HepG2 (cell line): ENCODE measurements around the gene HDLBP. TPM values are rescaled to one million over a fixed set of nuclear protein-coding genes. Genes with fewer than 3 reads are reported as not detected.

Source experiments
- CCDC6 ChIP-seq: sonication (generic); formaldehyde crosslinking; IDR thresholded peaks from 2 replicates; pipeline ENCODE4 v1.8.1; 2022; ENCODE audit warnings: mild to moderate bottlenecking, missing genetic modification reagents, moderate library complexity
- ELF3 ChIP-seq: IDR thresholded peaks from 2 replicates; pipeline ENCODE4 v1.6.1; 2016; ENCODE audit warnings: missing genetic modification reagents, missing compliant biosample characterization
- EP300 ChIP-seq, 3 experiments: sonication (generic) in 1 of 3; formaldehyde crosslinking in 1 of 3; IDR thresholded peaks; 2 replicates each; pipeline versions ENCODE4 v1.5.1 to v1.6.1; 2011 to 2020; ENCODE audit warnings: low read depth in 2 of 3, low read length in 2 of 3, borderline replicate concordance in 1 of 3, improper control_type of control experiment in 1 of 3, mild to moderate bottlenecking in 1 of 3, missing genetic modification reagents in 1 of 3, moderate library complexity in 1 of 3
- GATA4 ChIP-seq: sonication (generic); IDR thresholded peaks from 2 replicates; pipeline ENCODE4 v1.6.1; 2016; ENCODE audit warnings: antibody characterized with exemption, low read depth, borderline replicate concordance
- HNRNPLL ChIP-seq: fragments of 200-400 bp; formaldehyde crosslinking; IDR thresholded peaks from 2 replicates; pipeline ENCODE4 v1.6.1; 2017; ENCODE audit warnings: mild to moderate bottlenecking, low read depth, low read length; ENCODE audit not compliant: poor library complexity, severe bottlenecking
- IRF2 ChIP-seq: IDR thresholded peaks from 2 replicates; pipeline ENCODE4 v1.6.1; 2018; ENCODE audit warnings: missing genetic modification reagents, missing compliant biosample characterization
- KMT2A ChIP-seq: sonication (generic); formaldehyde crosslinking; IDR thresholded peaks from 2 replicates; pipeline ENCODE4 v1.4.0; 2020; ENCODE audit warnings: missing genetic modification reagents
- MIER3 ChIP-seq: IDR thresholded peaks from 2 replicates; pipeline ENCODE4 v1.6.1; 2016; ENCODE audit warnings: missing compliant biosample characterization, borderline replicate concordance
- MIXL1 ChIP-seq: IDR thresholded peaks from 2 replicates; pipeline ENCODE4 v1.6.1; 2016
- NR2C2 ChIP-seq: sonication (generic); formaldehyde crosslinking; IDR thresholded peaks from 2 replicates; pipeline ENCODE4 v1.4.0; 2020; ENCODE audit warnings: missing genetic modification reagents, mild to moderate bottlenecking, moderate library complexity, borderline replicate concordance
- PHF8 ChIP-seq: sonication (generic); formaldehyde crosslinking; IDR thresholded peaks from 2 replicates; pipeline ENCODE4 v1.5.0; 2020; ENCODE audit warnings: missing genetic modification reagents
- RXRA ChIP-seq: sonication (generic); formaldehyde crosslinking; IDR thresholded peaks from 2 replicates; pipeline ENCODE4 v1.5.1; 2020; ENCODE audit warnings: missing genetic modification reagents
- SMARCC2 ChIP-seq: fragments of 450-650 bp; IDR thresholded peaks from 2 replicates; pipeline ENCODE4 v1.6.1; 2017; ENCODE audit warnings: antibody characterized with exemption, mild to moderate bottlenecking
- THAP11 ChIP-seq: IDR thresholded peaks from 2 replicates; pipeline ENCODE4 v1.6.1; 2016; ENCODE audit warnings: missing biosample characterization, missing genetic modification reagents
- ZFYVE20 ChIP-seq: sonication (generic); formaldehyde crosslinking; IDR thresholded peaks from 2 replicates; pipeline ENCODE4 v1.8.0; 2023; ENCODE audit warnings: low read depth, mild to moderate bottlenecking, moderate library complexity, missing genetic modification reagents, borderline replicate concordance
- ZNF143 ChIP-seq: sonication (generic); formaldehyde crosslinking; IDR thresholded peaks from 2 replicates; pipeline ENCODE4 v1.4.0; 2020; ENCODE audit warnings: missing genetic modification reagents
- ZNF180 ChIP-seq: sonication (generic); formaldehyde crosslinking; IDR thresholded peaks from 2 replicates; pipeline ENCODE4 v1.4.0; 2020; ENCODE audit warnings: low read depth, missing genetic modification reagents, borderline replicate concordance
- ZNF33A ChIP-seq: sonication (generic); formaldehyde crosslinking; IDR thresholded peaks from 2 replicates; pipeline ENCODE4 v1.5.1; 2020; ENCODE audit warnings: missing genetic modification reagents, mild to moderate bottlenecking, moderate library complexity, borderline replicate concordance
- ZNF510 ChIP-seq: sonication (generic); formaldehyde crosslinking; IDR thresholded peaks from 2 replicates; pipeline ENCODE4 v1.4.0; 2020; ENCODE audit warnings: low read depth, mild to moderate bottlenecking, missing genetic modification reagents
- ZNF512B ChIP-seq: sonication (generic); formaldehyde crosslinking; IDR thresholded peaks from 2 replicates; pipeline ENCODE4 v1.5.1; 2020; ENCODE audit warnings: missing genetic modification reagents, mild to moderate bottlenecking, borderline replicate concordance
- ZNF576 ChIP-seq: sonication (generic); formaldehyde crosslinking; IDR thresholded peaks from 2 replicates; pipeline ENCODE4 v1.4.0; 2020; ENCODE audit warnings: mild to moderate bottlenecking, missing genetic modification reagents
- ZNF577 ChIP-seq: sonication (generic); formaldehyde crosslinking; IDR thresholded peaks from 2 replicates; pipeline ENCODE4 v1.4.0; 2020; ENCODE audit warnings: mild to moderate bottlenecking, low read depth, missing genetic modification reagents, borderline replicate concordance
- ZNF652 ChIP-seq: IDR thresholded peaks from 2 replicates; pipeline ENCODE4 v1.6.1; 2016; ENCODE audit warnings: low read depth, borderline replicate concordance
- ZNF709 ChIP-seq: sonication (generic); formaldehyde crosslinking; IDR thresholded peaks from 2 replicates; pipeline ENCODE4 v1.5.0; 2020; ENCODE audit warnings: mild to moderate bottlenecking, missing genetic modification reagents
- ZNF770 ChIP-seq: sonication (generic); formaldehyde crosslinking; IDR thresholded peaks from 2 replicates; pipeline ENCODE4 v1.5.0; 2020; ENCODE audit warnings: mild to moderate bottlenecking, missing genetic modification reagents
- polyA plus RNA-seq, 8 experiments: library from polyadenylated mRNA; depleted of rRNA in 3 of 8; stranded (reverse) in 7 of 8; unstranded in 1 of 8; fragments of >200 nt; fragmentation: Illumina TruSeq in 4 of 8; extraction: Trizol in 4 of 8; gene quantifications; 2 replicates each; pipeline versions ENCODE4 v1.2.1 to v1.2.3, GENCODE V29; 2011 to 2016; ENCODE audit warnings: low read depth in 4 of 8, missing spikeins in 1 of 8, mixed read lengths in 1 of 8; ENCODE audit not compliant: insufficient read depth in 1 of 8
- total RNA-seq, 5 experiments: library from RNA; depleted of rRNA; stranded (reverse); fragments of >200 nt; fragmentation: Illumina TruSeq; extraction: Trizol; gene quantifications; 2 replicates each; pipeline ENCODE4 v1.2.3, GENCODE V29; 2016; ENCODE audit warnings: low read depth in 1 of 5

The HDLBP gene
- total and polyA plus RNA-seq, 2 of the 13 experiments (the other 11 are each of a cell fraction or from before 2014, with no cell fraction given): 464 to 707 TPM

GRCh38 chr2:241315093-241315878 is at the start of gene HDLBP (continued):
- peak; percentile 6; the same call in 1 of the 2 replicates for TF ChIP-seq ZFYVE20 (CRISPR knock-in tag)
- no peak for TF ChIP-seq SMARCC2
- peak; percentile 94 for TF ChIP-seq NR2C2
- peak; percentile 57 for TF ChIP-seq MIER3
- no peak; the same call in 1 of the 2 replicates for TF ChIP-seq GATA4
- peak; percentile 82 for TF ChIP-seq KMT2A
- no peak; the same call in 1 of the 2 replicates for TF ChIP-seq CCDC6
- TF ChIP-seq MIXL1: peak; percentile 29; the same call in 1 of the 2 replicates
- TF ChIP-seq ZNF652: no peak
- no peak for TF ChIP-seq ZNF143 (CRISPR knock-in tag)
- TF ChIP-seq ZNF576 (CRISPR knock-in tag): no peak
- peak; percentile 94 for TF ChIP-seq IRF2 (CRISPR knock-in tag)
- TF ChIP-seq ZNF33A (CRISPR knock-in tag): no peak
- TF ChIP-seq EP300 (IDR thresholded peaks at IDR 0.05; ENCODE audit: low read depth in 2 of 2, low read length in 2 of 2): peak in 1 of 2 experiments; percentile 36; a peak in 3 of 4 replicates
- peak; percentile 12; the same call in 1 of the 2 replicates for TF ChIP-seq EP300 (CRISPR knock-in tag; IDR thresholded peaks at IDR 0.05; ENCODE audit: borderline replicate concordance)
- TF ChIP-seq ZNF512B (CRISPR knock-in tag): no peak; the same call in 1 of the 2 replicates
- TF ChIP-seq HNRNPLL: peak; percentile 87
- TF ChIP-seq THAP11: peak; percentile 93
- peak; percentile 97 for TF ChIP-seq ZNF709 (CRISPR knock-in tag)
- TF ChIP-seq ZNF770 (CRISPR knock-in tag): peak; percentile 81; the same call in 1 of the 2 replicates
- TF ChIP-seq ELF3 (CRISPR knock-in tag): peak; percentile 75
- peak; percentile 91 for TF ChIP-seq PHF8 (CRISPR knock-in tag)
- TF ChIP-seq ZNF180 (CRISPR knock-in tag): no peak
- TF ChIP-seq RXRA (CRISPR knock-in tag): peak; percentile 89
- TF ChIP-seq ZNF577: no peak
- peak; percentile 98 for TF ChIP-seq ZNF510 (CRISPR knock-in tag)
